Bronchial epithelial cell (primary cell): Measurements from ENCODE around the gene AMBN. TPM values are rescaled to one million over a fixed set of nuclear protein-coding genes. Genes with fewer than 3 reads are reported as not detected.

Experiments used
- DNase-seq: peaks from one replicate; pipeline ENCODE4 v3.0.0-alpha.2; 2010; ENCODE audit warnings: low read depth
- FAIRE-seq: peaks from 2 replicates; lab custom pipeline; 2011; peaks lifted over from hg19 to GRCh38; lab: Jason Lieb, UNC
- H3K27me3 ChIP-seq: 2 replicates; pipeline ENCODE4 v1.5.1; 2011; ENCODE audit warnings: low read length; ENCODE audit not compliant: control insufficient read depth, insufficient read depth
- H3K36me3 ChIP-seq: 2 replicates; pipeline ENCODE4 v1.5.1; 2011; ENCODE audit warnings: low read length; ENCODE audit not compliant: control insufficient read depth, insufficient read depth
- H3K4me3 ChIP-seq: 2 replicates; pipeline ENCODE4 v1.5.1; 2011; ENCODE audit warnings: mild to moderate bottlenecking, low read depth, low read length, control low read depth
- total RNA-seq: library from RNA; depleted of rRNA; stranded (reverse); fragments of >200 nt; gene quantifications from 2 replicates; pipeline ENCODE4 v1.2.1, GENCODE V29; 2014
- TF ChIP-seq, protein P1 (sequence below): IDR thresholded peaks from 2 replicates; pipeline ENCODE4 v1.5.1; 2011; ENCODE audit warnings: mild to moderate bottlenecking, moderate library complexity, low read length, control low read depth, inconsistent platforms; ENCODE audit not compliant: insufficient read depth, severe bottlenecking

Gene AMBN
- total RNA-seq, 1 donor from 2014 or later, result not detected

DNA sequence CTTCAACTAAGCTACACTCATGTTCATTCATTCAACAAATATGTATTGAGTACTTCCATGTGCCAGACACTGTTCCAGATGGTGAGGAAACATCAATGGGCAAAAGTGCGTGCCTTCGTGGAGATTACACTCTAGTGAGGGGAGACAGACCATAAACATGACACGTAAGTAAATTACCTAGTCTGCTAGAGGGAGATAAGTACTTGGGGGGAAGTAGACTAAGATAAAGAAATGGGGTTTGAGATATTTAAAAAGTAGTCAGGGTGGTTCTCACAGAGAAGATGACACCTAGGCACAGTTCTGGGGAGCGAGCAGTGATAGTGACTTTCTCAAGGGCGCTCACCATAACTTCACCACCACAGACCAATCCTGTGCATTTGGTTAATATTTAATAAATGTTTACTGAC is 62.6 kb downstream of the AMBN start:
- no peak for FAIRE-seq
- Histone ChIP-seq H3K27me3 (no peaks in the 10 kb centered on the region), H3K36me3 (no peaks in the 10 kb centered on the region), H3K4me3 (no peak overlapping the region)
- DNase-seq, result no peak
- TF ChIP-seq, protein P1, sequence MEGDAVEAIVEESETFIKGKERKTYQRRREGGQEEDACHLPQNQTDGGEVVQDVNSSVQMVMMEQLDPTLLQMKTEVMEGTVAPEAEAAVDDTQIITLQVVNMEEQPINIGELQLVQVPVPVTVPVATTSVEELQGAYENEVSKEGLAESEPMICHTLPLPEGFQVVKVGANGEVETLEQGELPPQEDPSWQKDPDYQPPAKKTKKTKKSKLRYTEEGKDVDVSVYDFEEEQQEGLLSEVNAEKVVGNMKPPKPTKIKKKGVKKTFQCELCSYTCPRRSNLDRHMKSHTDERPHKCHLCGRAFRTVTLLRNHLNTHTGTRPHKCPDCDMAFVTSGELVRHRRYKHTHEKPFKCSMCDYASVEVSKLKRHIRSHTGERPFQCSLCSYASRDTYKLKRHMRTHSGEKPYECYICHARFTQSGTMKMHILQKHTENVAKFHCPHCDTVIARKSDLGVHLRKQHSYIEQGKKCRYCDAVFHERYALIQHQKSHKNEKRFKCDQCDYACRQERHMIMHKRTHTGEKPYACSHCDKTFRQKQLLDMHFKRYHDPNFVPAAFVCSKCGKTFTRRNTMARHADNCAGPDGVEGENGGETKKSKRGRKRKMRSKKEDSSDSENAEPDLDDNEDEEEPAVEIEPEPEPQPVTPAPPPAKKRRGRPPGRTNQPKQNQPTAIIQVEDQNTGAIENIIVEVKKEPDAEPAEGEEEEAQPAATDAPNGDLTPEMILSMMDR, result no peak

Other genes starting within 250 kb of the AMBN start
- gene SMR3A, start 231.5 kb upstream of the AMBN start, total RNA-seq, result not detected in 2 replicates
- gene SMR3B, start 209.1 kb upstream of the AMBN start, total RNA-seq, result not detected in 2 replicates
- not detected in 2 replicates for gene OPRPN, start 194.3 kb upstream of the AMBN start, total RNA-seq
- not detected in 2 replicates for gene MUC7, start 120.1 kb upstream of the AMBN start, total RNA-seq
- 0.38 and 0.79 TPM in 2 replicates for gene AMTN, start 73.7 kb upstream of the AMBN start, total RNA-seq
- not detected in 2 replicates for gene ENAM, start 36.5 kb downstream of the AMBN start, total RNA-seq
- gene JCHAIN, start 74.3 kb downstream of the AMBN start, total RNA-seq, result not detected in 2 replicates
- gene UTP3, start 96.3 kb downstream of the AMBN start, total RNA-seq, result 15.0 and 18.2 TPM in 2 replicates
- 43.2 and 59.8 TPM in 2 replicates for gene RUFY3, start 129.7 kb downstream of the AMBN start, total RNA-seq
- gene GRSF1, start 247.6 kb downstream of the AMBN start, total RNA-seq, result 62.7 and 78.5 TPM in 2 replicates